Measurements from ENCODE around the gene CCDC50. TPM values are rescaled to one million over a fixed set of nuclear protein-coding genes. Genes with fewer than 3 reads are reported as not detected.

CCDC50 gene
- total RNA-seq, 1 donor from 2014 or later = 51.2 TPM

DNA sequence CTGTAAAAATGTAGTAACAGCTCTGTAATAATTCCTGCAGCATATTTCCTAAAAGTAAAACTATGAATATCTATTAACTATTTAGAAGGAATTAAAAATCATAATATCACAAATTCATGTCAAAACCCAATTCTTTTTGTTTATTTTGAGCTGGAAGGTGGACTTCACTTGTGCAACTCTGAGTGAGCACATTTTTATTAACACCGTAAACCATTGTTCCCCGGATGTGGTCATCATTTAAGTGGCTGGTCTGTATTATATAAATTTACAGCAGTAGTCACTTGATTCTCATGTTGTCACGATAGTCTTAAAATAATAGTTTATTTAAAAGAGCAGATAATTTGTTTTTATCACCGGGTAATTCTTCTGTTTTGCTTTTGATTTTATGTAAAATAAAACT is 44.1 kb downstream of the CCDC50 start:
- no peak overlapping the region for H3K27ac ChIP-seq
- no peak overlapping the region for H3K9ac ChIP-seq
- H2AFZ ChIP-seq (replicated peaks) = no peak overlapping the region
- no peaks in the 10 kb centered on the region for H3K36me3 ChIP-seq
- Mint-ChIP-seq H3K4me1 (peaks cover 5% of the 10 kb centered on the region), H3K27ac (no peak overlapping the region), H3K4me3 (no peak overlapping the region), H3K9me3 (no peaks in the 10 kb centered on the region), H3K36me3 (peaks cover 30% of the 10 kb centered on the region), H3K27me3 (ENCODE audit: insufficient read depth, low read depth) (no peaks in the 10 kb centered on the region)
- no peak overlapping the region for H3K4me2 ChIP-seq
- H3K79me2 ChIP-seq (ENCODE audit: low read depth) = no peaks in the 10 kb centered on the region
- H3K4me1 ChIP-seq = no peaks in the 10 kb centered on the region
- no peaks in the 10 kb centered on the region for H3K9me3 ChIP-seq (ENCODE audit: low read depth)
- no peaks in the 10 kb centered on the region for H3F3A ChIP-seq (ENCODE audit: low read depth)
- no peaks in the 10 kb centered on the region for H3K27me3 ChIP-seq
- TF ChIP-seq, protein P1, sequence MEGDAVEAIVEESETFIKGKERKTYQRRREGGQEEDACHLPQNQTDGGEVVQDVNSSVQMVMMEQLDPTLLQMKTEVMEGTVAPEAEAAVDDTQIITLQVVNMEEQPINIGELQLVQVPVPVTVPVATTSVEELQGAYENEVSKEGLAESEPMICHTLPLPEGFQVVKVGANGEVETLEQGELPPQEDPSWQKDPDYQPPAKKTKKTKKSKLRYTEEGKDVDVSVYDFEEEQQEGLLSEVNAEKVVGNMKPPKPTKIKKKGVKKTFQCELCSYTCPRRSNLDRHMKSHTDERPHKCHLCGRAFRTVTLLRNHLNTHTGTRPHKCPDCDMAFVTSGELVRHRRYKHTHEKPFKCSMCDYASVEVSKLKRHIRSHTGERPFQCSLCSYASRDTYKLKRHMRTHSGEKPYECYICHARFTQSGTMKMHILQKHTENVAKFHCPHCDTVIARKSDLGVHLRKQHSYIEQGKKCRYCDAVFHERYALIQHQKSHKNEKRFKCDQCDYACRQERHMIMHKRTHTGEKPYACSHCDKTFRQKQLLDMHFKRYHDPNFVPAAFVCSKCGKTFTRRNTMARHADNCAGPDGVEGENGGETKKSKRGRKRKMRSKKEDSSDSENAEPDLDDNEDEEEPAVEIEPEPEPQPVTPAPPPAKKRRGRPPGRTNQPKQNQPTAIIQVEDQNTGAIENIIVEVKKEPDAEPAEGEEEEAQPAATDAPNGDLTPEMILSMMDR (IDR thresholded peaks at IDR 0.05) = no peak
- TF ChIP-seq EZH2phosphoT487 (IDR thresholded peaks at IDR 0.05) = no peak
- no peak for TF ChIP-seq EZH2 (IDR thresholded peaks at IDR 0.05)
- H3K4me3 ChIP-seq = no peak overlapping the region
- H4K20me1 ChIP-seq (ENCODE audit: low read depth) = no peaks in the 10 kb centered on the region
- DNase-seq (ENCODE audit: low spot score) = no peak

DNA sequence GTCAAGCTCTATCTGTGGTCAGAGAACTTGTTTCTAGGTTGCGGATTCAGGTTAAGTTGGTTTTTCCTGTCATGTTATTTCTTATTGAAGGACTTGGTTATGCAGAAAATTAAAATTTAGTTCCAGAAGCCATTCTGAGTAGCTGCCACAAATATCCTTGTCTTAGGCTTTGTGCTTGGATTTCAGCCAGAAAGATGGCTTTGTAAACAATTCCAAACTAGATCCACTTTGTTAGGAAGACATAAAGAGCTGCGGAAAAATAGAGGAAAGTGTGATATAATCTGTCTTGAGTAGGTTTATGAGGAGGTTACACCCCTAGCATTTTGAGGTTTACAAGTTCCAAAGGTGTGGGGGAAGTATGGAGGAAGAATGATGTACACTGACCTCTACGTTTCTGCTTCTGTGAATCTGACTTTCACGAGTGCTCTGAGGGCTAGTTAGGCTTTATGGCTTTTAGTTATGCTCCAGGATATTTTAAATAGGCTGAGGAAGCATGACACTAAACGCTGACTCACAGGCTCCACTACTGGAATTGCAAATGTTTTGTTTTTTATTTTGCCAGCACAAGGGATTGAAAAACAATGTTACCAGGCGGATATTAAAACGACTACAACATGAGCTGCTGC is 47.4 kb downstream of the CCDC50 start:
- Histone ChIP-seq H3K79me2 (ENCODE audit: low read depth) (no peaks in the 10 kb centered on the region), H3K36me3 (peaks cover 3% of the 10 kb centered on the region), H3K4me2 (no peak overlapping the region), H3K27ac (no peak overlapping the region), H2AFZ (replicated peaks) (no peak overlapping the region), H3F3A (ENCODE audit: low read depth) (no peaks in the 10 kb centered on the region), H3K4me1 (no peaks in the 10 kb centered on the region), H4K20me1 (ENCODE audit: low read depth) (no peaks in the 10 kb centered on the region), H3K9ac (no peak overlapping the region), H3K27me3 (no peaks in the 10 kb centered on the region), H3K4me3 (no peak overlapping the region), H3K9me3 (ENCODE audit: low read depth) (no peaks in the 10 kb centered on the region)
- H3K27ac Mint-ChIP-seq = no peak overlapping the region
- H3K36me3 Mint-ChIP-seq = peaks cover 25% of the 10 kb centered on the region
- no peak for DNase-seq (ENCODE audit: low spot score)
- no peak overlapping the region for H3K4me3 Mint-ChIP-seq
- TF ChIP-seq EZH2 (IDR thresholded peaks at IDR 0.05) = no peak
- TF ChIP-seq, protein P1 (IDR thresholded peaks at IDR 0.05) = no peak
- no peak for TF ChIP-seq EZH2phosphoT487 (IDR thresholded peaks at IDR 0.05)
- no peaks in the 10 kb centered on the region for H3K9me3 Mint-ChIP-seq
- H3K4me1 Mint-ChIP-seq = peaks cover 5% of the 10 kb centered on the region
- H3K27me3 Mint-ChIP-seq (ENCODE audit: insufficient read depth, low read depth) = no peaks in the 10 kb centered on the region

DNA sequence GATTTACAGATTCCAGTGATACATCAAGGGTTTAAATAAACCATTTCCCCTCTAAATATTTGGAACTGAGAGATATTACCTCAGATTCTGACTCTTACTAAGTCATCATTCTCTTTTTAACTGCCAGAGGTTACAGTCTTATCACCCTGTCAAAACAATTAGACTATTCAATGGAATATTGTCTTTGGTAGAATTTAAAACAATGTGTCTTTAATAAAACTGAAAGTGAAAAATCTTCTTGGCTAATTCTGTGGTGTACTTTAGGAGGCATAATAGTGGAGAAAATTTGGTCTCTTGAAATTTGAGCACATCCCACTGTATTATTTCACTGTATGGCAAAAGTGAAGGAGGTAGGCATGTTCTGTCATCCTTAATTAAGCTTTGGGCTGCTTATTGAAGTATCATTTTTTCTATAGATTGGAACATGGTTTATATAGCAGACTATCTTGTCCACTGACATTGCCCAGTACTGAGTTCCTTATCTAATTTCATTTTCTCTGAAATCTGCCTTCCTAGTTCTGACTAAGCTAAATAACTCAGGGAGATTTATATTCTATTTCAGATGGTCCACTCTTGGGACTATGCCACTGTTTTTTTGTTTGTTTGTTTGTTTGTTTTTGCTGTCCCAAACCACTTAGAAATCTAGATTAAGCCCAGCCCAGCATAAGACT is 49.1 kb downstream of the CCDC50 start:
- Histone ChIP-seq H3K4me1 (no peaks in the 10 kb centered on the region), H3K79me2 (ENCODE audit: low read depth) (no peaks in the 10 kb centered on the region), H3K9me3 (ENCODE audit: low read depth) (no peaks in the 10 kb centered on the region), H2AFZ (replicated peaks) (no peak overlapping the region), H3F3A (ENCODE audit: low read depth) (no peaks in the 10 kb centered on the region), H3K4me2 (no peak overlapping the region), H3K27me3 (no peaks in the 10 kb centered on the region), H3K27ac (no peak overlapping the region), H3K36me3 (peaks cover 3% of the 10 kb centered on the region), H3K4me3 (no peak overlapping the region), H3K9ac (no peak overlapping the region), H4K20me1 (ENCODE audit: low read depth) (no peaks in the 10 kb centered on the region)
- Mint-ChIP-seq H3K27ac (no peak overlapping the region), H3K4me1 (peaks cover 5% of the 10 kb centered on the region), H3K36me3 (peaks cover 28% of the 10 kb centered on the region), H3K27me3 (ENCODE audit: insufficient read depth, low read depth) (no peaks in the 10 kb centered on the region), H3K4me3 (no peak overlapping the region), H3K9me3 (no peaks in the 10 kb centered on the region)
- TF ChIP-seq, protein P1 (IDR thresholded peaks at IDR 0.05) = no peak
- no peak for TF ChIP-seq EZH2phosphoT487 (IDR thresholded peaks at IDR 0.05)
- DNase-seq (ENCODE audit: low spot score) = no peak

All from neural progenitor cell (in vitro differentiated cells).